Endodermal cell (in vitro differentiated cells): ENCODE data around the gene TCP1. TPM values are rescaled to one million over a fixed set of nuclear protein-coding genes. Genes with fewer than 3 reads are reported as not detected.

Source experiments
- DNase-seq: peaks from one replicate; pipeline ENCODE4 v3.0.0-alpha.2; 2017
- H3K27ac ChIP-seq: 2 replicates; pipeline ENCODE4 v1.5.1; 2013; ENCODE audit warnings: mild to moderate bottlenecking, low read depth, low read length, moderate library complexity
- H3K27me3 ChIP-seq: 2 replicates; pipeline ENCODE4 v1.6.1; 2013; ENCODE audit warnings: mild to moderate bottlenecking, low read length, moderate library complexity; ENCODE audit not compliant: insufficient read depth, control insufficient read depth, poor library complexity, severe bottlenecking
- H3K36me3 ChIP-seq: 2 replicates; pipeline ENCODE4 v1.7.0; 2013; ENCODE audit warnings: mild to moderate bottlenecking, low read length, moderate library complexity; ENCODE audit not compliant: control insufficient read depth, insufficient read depth
- H3K4me1 ChIP-seq: one replicate; pipeline ENCODE4 v1.7.0; 2013; ENCODE audit warnings: low read length; ENCODE audit not compliant: control insufficient read depth, insufficient read depth
- H3K4me3 ChIP-seq: 2 replicates; pipeline ENCODE4 v1.5.1; 2013; ENCODE audit warnings: mild to moderate bottlenecking, low read length, moderate library complexity
- H3K9ac ChIP-seq: 2 replicates; pipeline ENCODE4 v1.6.1; 2013; ENCODE audit warnings: mild to moderate bottlenecking, low read length, moderate library complexity; ENCODE audit not compliant: poor library complexity, severe bottlenecking; ENCODE audit errors: extremely low read depth
- H3K9me3 ChIP-seq: 2 replicates; pipeline ENCODE4 v1.6.1; 2013; ENCODE audit warnings: mild to moderate bottlenecking, low read length, moderate library complexity; ENCODE audit not compliant: control insufficient read depth
- H3K27ac Mint-ChIP-seq: 2 replicates; pipeline ENCODE4 v1.8.0; 2020; ENCODE audit warnings: mixed read lengths
- H3K27me3 Mint-ChIP-seq: 2 replicates; pipeline ENCODE4 v1.8.0; 2021; ENCODE audit warnings: mild to moderate bottlenecking, mixed read lengths; ENCODE audit not compliant: insufficient read depth
- H3K36me3 Mint-ChIP-seq: 2 replicates; pipeline ENCODE4 v1.8.0; 2020; ENCODE audit warnings: low read depth, mixed read lengths
- H3K4me1 Mint-ChIP-seq: 2 replicates; pipeline ENCODE4 v1.8.0; 2020; ENCODE audit warnings: mixed read lengths
- H3K4me3 Mint-ChIP-seq: 2 replicates; pipeline ENCODE4 v1.8.0; 2020; ENCODE audit warnings: mild to moderate bottlenecking, moderate library complexity, mixed read lengths
- H3K9me3 Mint-ChIP-seq: 2 replicates; pipeline ENCODE4 v1.8.0; 2020; ENCODE audit warnings: mild to moderate bottlenecking, mixed read lengths
- WGBS, 2 experiments: methylation state at CpG; one replicate each; pipeline versions ENCODE4 v1.1.5 to v1.1.7; 2013; ENCODE audit warnings: missing lambda C conversion rate in 2 of 2, mixed read lengths in 1 of 2; ENCODE audit not compliant: insufficient coverage in 1 of 2, insufficient read length in 1 of 2; 5-methylcytosine and 5-hydroxymethylcytosine counted together
- total RNA-seq, 2 donors: library from RNA; stranded (reverse); fragmentation: NEBNext Ultra II Directional in 1 of 2; extraction: Animal tissue kit (Norgen Biotek cat#: 25700) in 1 of 2; gene quantifications; 2 replicates in 1 of 2; 3 replicates in 1 of 2; pipeline ENCODE4 v1.2.1, GENCODE V29; 2021
- TF ChIP-seq, protein P1 (sequence below): fragments of 200-600 bp; sonication (generic); conservative IDR thresholded peaks from 2 replicates; pipeline ENCODE4 v1.5.0; 2021; ENCODE audit warnings: antibody characterized with exemption, mild to moderate bottlenecking

TCP1 gene
- total RNA-seq, 2 donors from 2014 or later: 241 to 246 TPM

DNA sequence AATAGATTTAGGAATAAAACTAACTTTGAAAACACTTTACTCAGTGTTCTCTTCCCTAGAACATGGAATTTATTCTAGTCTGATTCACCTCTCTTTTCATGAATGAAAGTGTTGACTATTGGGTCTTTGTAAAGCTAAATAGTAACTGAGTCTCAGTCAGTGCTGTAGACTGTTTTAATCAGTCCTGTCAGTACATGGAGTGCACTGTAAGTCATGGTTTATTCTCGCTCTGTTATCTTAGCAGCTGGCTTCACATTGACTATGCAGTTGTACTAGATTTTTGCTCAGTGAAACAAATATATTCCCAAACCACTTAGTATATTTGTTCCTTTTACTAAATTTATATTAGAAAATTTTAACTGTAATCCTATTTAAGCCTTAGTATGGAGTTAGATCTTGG lies 42.6 kb downstream of the TCP1 start:
- TF ChIP-seq, protein P1, sequence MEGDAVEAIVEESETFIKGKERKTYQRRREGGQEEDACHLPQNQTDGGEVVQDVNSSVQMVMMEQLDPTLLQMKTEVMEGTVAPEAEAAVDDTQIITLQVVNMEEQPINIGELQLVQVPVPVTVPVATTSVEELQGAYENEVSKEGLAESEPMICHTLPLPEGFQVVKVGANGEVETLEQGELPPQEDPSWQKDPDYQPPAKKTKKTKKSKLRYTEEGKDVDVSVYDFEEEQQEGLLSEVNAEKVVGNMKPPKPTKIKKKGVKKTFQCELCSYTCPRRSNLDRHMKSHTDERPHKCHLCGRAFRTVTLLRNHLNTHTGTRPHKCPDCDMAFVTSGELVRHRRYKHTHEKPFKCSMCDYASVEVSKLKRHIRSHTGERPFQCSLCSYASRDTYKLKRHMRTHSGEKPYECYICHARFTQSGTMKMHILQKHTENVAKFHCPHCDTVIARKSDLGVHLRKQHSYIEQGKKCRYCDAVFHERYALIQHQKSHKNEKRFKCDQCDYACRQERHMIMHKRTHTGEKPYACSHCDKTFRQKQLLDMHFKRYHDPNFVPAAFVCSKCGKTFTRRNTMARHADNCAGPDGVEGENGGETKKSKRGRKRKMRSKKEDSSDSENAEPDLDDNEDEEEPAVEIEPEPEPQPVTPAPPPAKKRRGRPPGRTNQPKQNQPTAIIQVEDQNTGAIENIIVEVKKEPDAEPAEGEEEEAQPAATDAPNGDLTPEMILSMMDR: no peak
- Mint-ChIP-seq H3K27me3 (no peaks in the 10 kb centered on the region), H3K27ac (no peak overlapping the region), H3K4me3 (no peak overlapping the region), H3K9me3 (no peaks in the 10 kb centered on the region), H3K4me1 (peaks cover 6% of the 10 kb centered on the region), H3K36me3 (peaks cover 72% of the 10 kb centered on the region)
- Histone ChIP-seq H3K4me3 (no peak overlapping the region), H3K27ac (no peak overlapping the region), H3K9ac (no peak overlapping the region), H3K27me3 (no peaks in the 10 kb centered on the region), H3K4me1 (peaks cover 5% of the 10 kb centered on the region), H3K36me3 (peaks cover 99% of the 10 kb centered on the region), H3K9me3 (no peaks in the 10 kb centered on the region)
- 95 to 100% methylated on average over 1 of the region's 1 CpG for WGBS, 2 experiments
- DNase-seq: no peak

DNA sequence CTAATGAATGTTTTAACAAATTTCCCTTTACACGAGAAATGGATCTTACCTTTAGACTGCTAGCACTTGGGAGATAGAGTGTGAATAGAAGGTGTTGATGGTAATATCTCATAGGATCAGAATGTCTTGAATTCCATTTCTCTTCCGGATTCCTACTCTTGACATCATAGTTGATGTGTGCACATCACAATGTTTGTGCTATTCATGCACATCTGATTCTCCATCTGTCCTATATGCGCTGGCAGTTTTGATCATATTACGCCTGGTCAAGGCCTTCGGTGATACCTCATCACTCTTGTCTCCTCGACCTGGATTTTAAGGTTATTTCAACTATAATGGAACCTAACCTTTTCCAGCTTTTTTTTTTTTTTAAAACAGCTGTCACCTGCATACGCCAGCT lies 44.3 kb downstream of the TCP1 start:
- TF ChIP-seq, protein P1: no peak
- Histone ChIP-seq H3K27ac (no peak overlapping the region), H3K4me1 (no peaks in the 10 kb centered on the region), H3K27me3 (no peaks in the 10 kb centered on the region), H3K9ac (no peak overlapping the region), H3K9me3 (no peaks in the 10 kb centered on the region), H3K36me3 (peaks cover 97% of the 10 kb centered on the region), H3K4me3 (no peak overlapping the region)
- no peak for DNase-seq
- Mint-ChIP-seq H3K36me3 (peaks cover 83% of the 10 kb centered on the region), H3K9me3 (no peaks in the 10 kb centered on the region), H3K27ac (no peak overlapping the region), H3K4me1 (peaks cover 2% of the 10 kb centered on the region), H3K27me3 (no peaks in the 10 kb centered on the region), H3K4me3 (no peak overlapping the region)
- WGBS, 2 experiments: 92 to 94% methylated on average over 5 to 7 of the region's 7 CpGs

DNA sequence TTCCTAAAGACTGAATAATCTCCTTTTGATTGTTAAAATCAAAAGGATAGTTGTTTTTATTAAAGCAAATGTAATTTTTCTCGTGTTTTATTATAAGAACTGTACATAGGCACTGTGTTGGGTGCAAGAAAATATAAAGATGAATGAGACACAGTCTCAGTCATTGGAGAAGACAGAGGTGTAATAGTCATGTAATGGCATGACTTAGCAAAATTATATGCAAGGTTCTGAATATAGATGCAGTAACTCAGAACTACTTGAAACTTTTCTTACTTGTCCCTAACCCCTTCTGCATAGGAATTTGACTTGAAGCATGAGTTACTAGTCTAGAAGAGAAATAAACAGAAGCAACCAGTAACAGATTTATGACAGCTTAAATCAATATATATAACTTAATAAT lies 47.2 kb downstream of the TCP1 start:
- H3K9me3 ChIP-seq: no peaks in the 10 kb centered on the region
- H3K27ac ChIP-seq: no peak overlapping the region
- no peak for DNase-seq
- 94 to 100% methylated on average over 1 of the region's 1 CpG for WGBS, 2 experiments
- H3K9me3 Mint-ChIP-seq: no peaks in the 10 kb centered on the region
- no peaks in the 10 kb centered on the region for H3K27me3 Mint-ChIP-seq
- no peak overlapping the region for H3K27ac Mint-ChIP-seq
- no peaks in the 10 kb centered on the region for H3K4me1 ChIP-seq
- no peaks in the 10 kb centered on the region for H3K4me1 Mint-ChIP-seq
- no peaks in the 10 kb centered on the region for H3K27me3 ChIP-seq
- no peak overlapping the region for H3K4me3 ChIP-seq
- H3K36me3 Mint-ChIP-seq: peaks cover 71% of the 10 kb centered on the region
- peaks cover 97% of the 10 kb centered on the region for H3K36me3 ChIP-seq
- TF ChIP-seq, protein P1: no peak
- no peak overlapping the region for H3K4me3 Mint-ChIP-seq
- no peak overlapping the region for H3K9ac ChIP-seq
